Activated CD8-positive, alpha-beta memory T cell treated with anti-CD3 and anti-CD28 coated beads, Interleukin-2, amount 10 ng/mL, durations not matched to agents 7 days and 5 days (primary cell): ENCODE measurements around the gene PRDM16. TPM values are rescaled to one million over a fixed set of nuclear protein-coding genes. Genes with fewer than 3 reads are reported as not detected.

ENCODE experiments used
- ATAC-seq: fragments of 150-1000 bp; cut with Tn5 transposase; one replicate; pipeline ENCODE4 v1.10.0; 2021; ENCODE audit warnings: moderate library complexity
- CTCF ChIA-PET: fragments of 350-600 bp; sonication (Branson Sonifier 250); formaldehyde crosslinking; loops from one replicate; lab custom pipeline; 2021; ENCODE audit warnings: antibody characterized with exemption; lab: Charles Lee
- DNase-seq: peaks from one replicate; pipeline ENCODE4 v3.0.0-alpha.2; 2020
- H3K27ac Mint-ChIP-seq: one replicate; pipeline ENCODE4 v1.8.0; 2021; ENCODE audit warnings: mild to moderate bottlenecking, mixed read lengths
- H3K27me3 Mint-ChIP-seq: one replicate; pipeline ENCODE4 v1.8.0; 2021; ENCODE audit warnings: mixed read lengths
- H3K36me3 Mint-ChIP-seq: one replicate; pipeline ENCODE4 v1.8.0; 2021; ENCODE audit warnings: mild to moderate bottlenecking, mixed read lengths
- H3K4me1 Mint-ChIP-seq: one replicate; pipeline ENCODE4 v1.8.0; 2021; ENCODE audit warnings: mixed read lengths
- H3K4me3 Mint-ChIP-seq: one replicate; pipeline ENCODE4 v1.8.0; 2021; ENCODE audit warnings: mild to moderate bottlenecking, moderate library complexity, mixed read lengths
- H3K9me3 Mint-ChIP-seq: one replicate; pipeline ENCODE4 v1.8.0; 2022; ENCODE audit warnings: low read depth, mixed read lengths
- total RNA-seq, 2 experiments: library from RNA; stranded (reverse); gene quantifications; one replicate each; pipeline ENCODE4 v1.2.3, GENCODE V29; 2021

PRDM16 gene
- total RNA-seq, 2 experiments from 2014 or later = not detected

DNA sequence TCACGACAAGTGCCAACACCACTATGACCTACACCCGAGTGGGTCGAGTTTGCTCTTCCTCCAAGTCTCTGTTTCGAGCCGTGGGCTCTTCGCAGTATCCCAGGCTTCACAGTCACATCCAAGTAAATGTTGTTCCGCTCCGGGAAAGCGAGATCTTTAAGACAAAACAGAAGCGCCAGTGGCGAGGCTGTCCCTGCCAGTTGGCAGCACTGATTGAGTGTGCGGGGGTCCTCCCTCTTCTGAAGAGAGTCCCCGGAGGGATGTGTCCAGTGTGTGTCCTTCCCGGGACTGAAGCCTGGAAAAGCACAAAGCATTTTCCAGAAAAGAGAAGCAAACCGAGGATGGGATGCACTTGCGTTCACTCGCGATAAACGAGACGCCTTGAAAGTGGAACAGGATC, 158.9 kb downstream of the PRDM16 start:
- no peaks in the 10 kb centered on the region for H3K27me3 Mint-ChIP-seq
- H3K9me3 Mint-ChIP-seq = no peaks in the 10 kb centered on the region
- CTCF ChIA-PET = no interaction called here
- H3K4me3 Mint-ChIP-seq = no peak overlapping the region
- ATAC-seq = no peak
- no peaks in the 10 kb centered on the region for H3K36me3 Mint-ChIP-seq
- H3K4me1 Mint-ChIP-seq = no peaks in the 10 kb centered on the region
- no peak overlapping the region for H3K27ac Mint-ChIP-seq
- no peak for DNase-seq

GRCh38 chr1:3229081-3229725, 160.2 kb downstream of the PRDM16 start:
- DNase-seq (no peak), ATAC-seq (no peak)
- CTCF ChIA-PET = no interaction called here
- Mint-ChIP-seq H3K4me3 (no peak overlapping the region), H3K27me3 (no peaks in the 10 kb centered on the region), H3K9me3 (no peaks in the 10 kb centered on the region), H3K36me3 (no peaks in the 10 kb centered on the region), H3K27ac (no peak overlapping the region), H3K4me1 (no peaks in the 10 kb centered on the region)

- Mint-ChIP-seq H3K9me3 (no peaks in the 10 kb centered on the region), H3K27me3 (no peaks in the 10 kb centered on the region), H3K4me3 (no peak overlapping the region), H3K27ac (no peak overlapping the region), H3K36me3 (no peaks in the 10 kb centered on the region), H3K4me1 (no peaks in the 10 kb centered on the region)
- DNase-seq = no peak
- ATAC-seq = no peak
- CTCF ChIA-PET = no interaction called here
Observed at GRCh38 chr1:3230553-3230952, 161.6 kb downstream of the PRDM16 start.

DNA sequence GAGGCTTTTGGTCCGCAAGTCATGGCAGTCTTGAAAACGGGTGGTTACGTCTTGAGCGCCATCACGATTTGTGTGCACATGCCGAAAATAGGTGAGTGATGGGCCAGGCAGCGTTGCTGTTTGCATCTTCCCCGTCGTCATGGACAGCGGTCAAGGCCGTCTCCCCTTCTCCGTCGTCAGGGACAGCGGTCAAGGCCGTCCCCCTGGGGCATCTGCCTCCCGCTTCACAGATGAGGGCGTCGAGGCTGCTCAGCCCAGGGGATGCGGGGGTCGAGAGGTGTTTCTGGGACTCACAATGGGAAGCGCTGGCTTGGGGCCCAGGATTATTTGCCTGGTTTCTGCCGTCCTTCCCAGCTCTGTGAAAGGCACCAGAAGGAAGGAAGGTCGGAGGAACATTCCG, 162.2 kb downstream of the PRDM16 start:
- no peak for ATAC-seq
- CTCF ChIA-PET = no interaction called here

GRCh38 chr1:3231826-3232225, 162.8 kb downstream of the PRDM16 start:
- no peaks in the 10 kb centered on the region for H3K36me3 Mint-ChIP-seq
- no peaks in the 10 kb centered on the region for H3K4me1 Mint-ChIP-seq
- no peak for ATAC-seq
- no peak overlapping the region for H3K4me3 Mint-ChIP-seq
- no peak overlapping the region for H3K27ac Mint-ChIP-seq
- DNase-seq = no peak
- H3K9me3 Mint-ChIP-seq = no peaks in the 10 kb centered on the region
- no peaks in the 10 kb centered on the region for H3K27me3 Mint-ChIP-seq
- CTCF ChIA-PET = no interaction called here

More for the DNA sequence above, 162.2 kb downstream of the PRDM16 start:
- Mint-ChIP-seq H3K27ac (no peak overlapping the region), H3K27me3 (no peaks in the 10 kb centered on the region), H3K36me3 (no peaks in the 10 kb centered on the region), H3K4me1 (no peaks in the 10 kb centered on the region), H3K4me3 (no peak overlapping the region), H3K9me3 (no peaks in the 10 kb centered on the region)
- DNase-seq = no peak

DNA sequence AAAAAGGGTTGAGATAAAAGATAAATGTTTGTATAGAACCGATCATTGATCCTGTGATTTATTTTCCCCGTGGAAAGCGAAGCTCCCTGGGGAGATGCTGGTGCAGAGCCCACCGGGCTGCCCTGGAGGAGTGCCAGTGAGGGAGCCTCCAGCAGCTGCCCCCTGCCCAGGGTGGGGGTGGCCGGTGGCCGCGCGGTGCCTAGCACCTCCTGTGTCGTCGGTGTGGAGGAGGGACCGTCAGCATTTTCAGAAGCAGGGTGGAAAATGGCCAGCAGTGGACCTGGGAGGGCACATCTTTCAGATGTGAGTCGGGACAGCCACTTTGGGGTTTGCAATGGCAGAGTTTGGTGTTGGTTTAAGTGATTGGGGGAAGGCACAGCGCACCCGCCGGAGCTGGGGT, 164.0 kb downstream of the PRDM16 start:
- Mint-ChIP-seq H3K27me3 (no peaks in the 10 kb centered on the region), H3K4me3 (no peak overlapping the region), H3K36me3 (no peaks in the 10 kb centered on the region), H3K27ac (no peak overlapping the region), H3K9me3 (no peaks in the 10 kb centered on the region), H3K4me1 (no peaks in the 10 kb centered on the region)
- ATAC-seq = no peak
- no peak for DNase-seq
- CTCF ChIA-PET = no interaction called here

DNA sequence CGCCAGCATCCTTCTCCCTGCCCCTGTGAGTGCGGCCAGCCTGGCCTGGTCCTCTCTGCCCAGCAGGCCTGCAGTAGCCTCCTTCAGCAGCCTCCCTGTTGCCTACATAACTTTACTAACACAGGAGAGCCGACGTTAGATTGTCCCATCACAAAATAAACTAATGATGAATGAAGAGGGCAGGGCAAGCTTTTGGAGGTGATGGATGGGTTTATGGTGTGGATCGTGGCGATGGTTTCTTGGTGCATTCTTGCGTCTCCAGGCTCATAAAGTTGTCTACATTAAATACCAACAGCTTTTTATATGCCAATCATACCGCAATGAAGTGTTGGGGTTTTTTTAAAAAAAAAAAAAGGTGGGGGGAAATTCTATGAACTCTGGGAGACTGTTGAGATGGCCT, 164.5 kb downstream of the PRDM16 start:
- ATAC-seq = no peak
- no peak overlapping the region for H3K27ac Mint-ChIP-seq
- no peaks in the 10 kb centered on the region for H3K9me3 Mint-ChIP-seq
- no peak for DNase-seq
- no peaks in the 10 kb centered on the region for H3K36me3 Mint-ChIP-seq
- H3K4me3 Mint-ChIP-seq = no peak overlapping the region
- H3K27me3 Mint-ChIP-seq = no peaks in the 10 kb centered on the region
- CTCF ChIA-PET = no interaction called here
- no peaks in the 10 kb centered on the region for H3K4me1 Mint-ChIP-seq

DNA sequence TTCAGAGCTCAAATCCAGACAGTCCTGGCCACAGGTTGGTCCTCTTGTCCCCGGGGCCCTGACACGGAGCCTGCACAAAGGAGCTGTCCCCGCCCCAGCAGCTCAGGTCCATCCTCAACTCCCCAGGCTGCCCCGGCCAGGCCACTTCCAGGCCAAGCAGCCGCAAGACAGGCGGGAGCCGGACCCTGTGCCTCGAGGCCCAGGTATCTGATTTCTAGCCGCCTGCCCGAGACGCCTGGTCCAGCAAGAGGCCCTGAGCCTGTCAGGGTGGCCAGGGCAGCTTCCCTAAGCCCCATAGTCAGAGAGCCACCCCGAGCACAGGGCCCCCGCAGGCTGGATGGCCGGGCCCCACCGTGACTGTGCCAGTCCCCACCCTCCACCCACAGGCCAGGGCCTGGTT, 165.3 kb downstream of the PRDM16 start:
- Mint-ChIP-seq H3K9me3 (no peaks in the 10 kb centered on the region), H3K27me3 (no peaks in the 10 kb centered on the region), H3K4me1 (no peaks in the 10 kb centered on the region), H3K36me3 (no peaks in the 10 kb centered on the region), H3K27ac (no peak overlapping the region), H3K4me3 (no peak overlapping the region)
- CTCF ChIA-PET = no interaction called here
- ATAC-seq (no peak), DNase-seq (no peak)

- H3K27me3 Mint-ChIP-seq = no peaks in the 10 kb centered on the region
- H3K4me1 Mint-ChIP-seq = no peaks in the 10 kb centered on the region
- no peak overlapping the region for H3K4me3 Mint-ChIP-seq
- no peak overlapping the region for H3K27ac Mint-ChIP-seq
- ATAC-seq (no peak), DNase-seq (no peak)
- H3K9me3 Mint-ChIP-seq = no peaks in the 10 kb centered on the region
- CTCF ChIA-PET = no interaction called here
- H3K36me3 Mint-ChIP-seq = no peaks in the 10 kb centered on the region
Observed at GRCh38 chr1:3234956-3235355, 166.0 kb downstream of the PRDM16 start.

- no peak overlapping the region for H3K27ac Mint-ChIP-seq
- no peaks in the 10 kb centered on the region for H3K9me3 Mint-ChIP-seq
- no peaks in the 10 kb centered on the region for H3K27me3 Mint-ChIP-seq
- H3K4me1 Mint-ChIP-seq = no peaks in the 10 kb centered on the region
- CTCF ChIA-PET = no interaction called here
- no peaks in the 10 kb centered on the region for H3K36me3 Mint-ChIP-seq
- DNase-seq (no peak), ATAC-seq (no peak)
- H3K4me3 Mint-ChIP-seq = no peak overlapping the region
Observed at GRCh38 chr1:3235496-3235895, 166.5 kb downstream of the PRDM16 start.

- Mint-ChIP-seq H3K4me3 (no peak overlapping the region), H3K27me3 (no peaks in the 10 kb centered on the region), H3K27ac (no peak overlapping the region), H3K4me1 (no peaks in the 10 kb centered on the region), H3K9me3 (no peaks in the 10 kb centered on the region), H3K36me3 (no peaks in the 10 kb centered on the region)
- CTCF ChIA-PET = no interaction called here
- DNase-seq (no peak), ATAC-seq (no peak)
Observed at GRCh38 chr1:3236361-3236760, 167.4 kb downstream of the PRDM16 start.

DNA sequence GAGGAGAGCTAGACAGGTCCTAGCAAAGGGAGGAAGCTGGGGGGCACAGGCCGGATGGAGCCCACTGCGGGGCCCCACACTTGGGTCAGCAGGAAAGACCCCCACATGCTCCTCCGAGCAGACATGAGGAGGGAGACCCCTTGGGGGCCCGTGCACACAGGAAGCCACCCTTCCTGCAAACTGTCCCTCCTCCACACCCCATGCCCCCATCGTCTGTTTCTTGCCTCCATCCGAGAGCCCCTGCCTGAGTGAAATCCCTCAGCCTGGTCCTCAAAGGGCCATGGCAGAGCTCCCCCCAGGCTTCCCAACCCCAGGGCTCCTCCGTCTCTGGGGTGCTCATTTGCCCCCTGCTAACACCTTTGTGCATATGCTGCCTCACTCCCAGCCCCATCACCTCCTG, 168.0 kb downstream of the PRDM16 start:
- Mint-ChIP-seq H3K27me3 (no peaks in the 10 kb centered on the region), H3K9me3 (no peaks in the 10 kb centered on the region), H3K4me1 (no peaks in the 10 kb centered on the region), H3K4me3 (no peak overlapping the region), H3K36me3 (no peaks in the 10 kb centered on the region), H3K27ac (no peak overlapping the region)
- no peak for DNase-seq
- CTCF ChIA-PET = no interaction called here
- ATAC-seq = no peak

GRCh38 chr1:3237570-3237969, 168.6 kb downstream of the PRDM16 start:
- Mint-ChIP-seq H3K4me1 (no peaks in the 10 kb centered on the region), H3K36me3 (no peaks in the 10 kb centered on the region), H3K9me3 (no peaks in the 10 kb centered on the region), H3K27ac (no peak overlapping the region), H3K27me3 (no peaks in the 10 kb centered on the region), H3K4me3 (no peak overlapping the region)
- CTCF ChIA-PET = no interaction called here
- ATAC-seq (no peak), DNase-seq (no peak)

- CTCF ChIA-PET = no interaction called here
- ATAC-seq (no peak), DNase-seq (no peak)
- Mint-ChIP-seq H3K36me3 (no peaks in the 10 kb centered on the region), H3K4me3 (no peak overlapping the region), H3K9me3 (no peaks in the 10 kb centered on the region), H3K27me3 (no peaks in the 10 kb centered on the region), H3K4me1 (no peaks in the 10 kb centered on the region), H3K27ac (no peak overlapping the region)
Observed at GRCh38 chr1:3237994-3238702, 169.1 kb downstream of the PRDM16 start.
